Panc1 (cell line): Measurements from ENCODE around the gene RNF144B. TPM values are rescaled to one million over a fixed set of nuclear protein-coding genes. Genes with fewer than 3 reads are reported as not detected.
"Not testable (repeated sequence)": the region's sequence is repeated elsewhere in the genome, so short reads cannot be mapped to it uniquely, and the experiment has no call there.

Experiments used
- ATAC-seq: fragments of 200-7000 bp; cut with Tn5 transposase; 2 replicates; pipeline ENCODE4 v1.9.1; 2020; ENCODE audit warnings: mild to moderate bottlenecking, moderate library complexity
- BruUV-seq: library from RNA; stranded (reverse); fragments of 400-500 nt; replicated peaks from 2 replicates; lab custom pipeline; 2021; lab: Mats Ljungman, UMichigan
- CTCF ChIA-PET: fragments of 300-600 bp; sonication (Branson Sonifier 250); formaldehyde crosslinking; loops from one replicate; lab custom pipeline; 2022; ENCODE audit warnings: antibody characterized with exemption; lab: Charles Lee
- POLR2A ChIA-PET: fragments of 300-600 bp; sonication (Branson Sonifier 250); formaldehyde crosslinking; loops from one replicate; lab custom pipeline; 2022; ENCODE audit warnings: antibody characterized with exemption; lab: Charles Lee
- DNase-seq: peaks from one replicate; pipeline ENCODE4 v3.0.0-alpha.2; 2010; ENCODE audit warnings: low read depth, low spot score
- H3K27ac ChIP-seq: 2 replicates; pipeline ENCODE4 v1.5.1; 2011; ENCODE audit warnings: mild to moderate bottlenecking, low read length, inconsistent platforms
- H3K27me3 ChIP-seq: fragments of 200-500 bp; sonication (Bioruptor generic); 2 replicates; pipeline ENCODE4 v1.6.0; 2014; ENCODE audit warnings: low read length, inconsistent platforms; ENCODE audit not compliant: control insufficient read depth, insufficient read depth
- H3K36me3 ChIP-seq: fragments of 200-500 bp; sonication (Bioruptor generic); 2 replicates; pipeline ENCODE4 v1.5.1; 2014; ENCODE audit warnings: inconsistent platforms, mild to moderate bottlenecking, low read length, moderate library complexity; ENCODE audit not compliant: control insufficient read depth, insufficient read depth
- H3K4me1 ChIP-seq: 2 replicates; pipeline ENCODE4 v1.5.1; 2011; ENCODE audit warnings: inconsistent platforms, mild to moderate bottlenecking, low read length, moderate library complexity; ENCODE audit not compliant: control insufficient read depth, insufficient read depth
- H3K4me3 ChIP-seq, 2 experiments: 2 replicates each; pipeline ENCODE4 v1.5.1; 2011 to 2012; ENCODE audit warnings: low read depth in 2 of 2, low read length in 2 of 2, mild to moderate bottlenecking in 2 of 2, inconsistent platforms in 1 of 2, moderate library complexity in 1 of 2
- H3K9me3 ChIP-seq: fragments of 200-500 bp; sonication (Bioruptor generic); 2 replicates; pipeline ENCODE4 v1.5.1; 2014; ENCODE audit warnings: low read depth, mild to moderate bottlenecking, inconsistent platforms, low read length, moderate library complexity; ENCODE audit not compliant: control insufficient read depth, insufficient read depth
- POLR2AphosphoS5 ChIP-seq: IDR thresholded peaks from 2 replicates; pipeline ENCODE4 v1.6.1; 2012; ENCODE audit warnings: mild to moderate bottlenecking, low read depth, low read length, moderate library complexity
- REST ChIP-seq, 2 experiments: IDR thresholded peaks; 2 replicates each; pipeline ENCODE4 v1.6.1; 2011 to 2012; ENCODE audit warnings: low read depth in 2 of 2, control low read depth in 1 of 2, low read length in 1 of 2, mild to moderate bottlenecking in 1 of 2, moderate library complexity in 1 of 2; ENCODE audit not compliant: insufficient read depth in 1 of 2
- SIN3A ChIP-seq: IDR thresholded peaks from 2 replicates; pipeline ENCODE4 v1.6.1; 2012; ENCODE audit warnings: low read depth, mild to moderate bottlenecking, low read length, moderate library complexity, borderline replicate concordance; ENCODE audit not compliant: insufficient read depth
- TCF7L2 ChIP-seq: IDR thresholded peaks from 2 replicates; pipeline ENCODE4 v1.6.1; 2011; ENCODE audit warnings: mild to moderate bottlenecking, low read depth, low read length, inconsistent platforms
- in situ Hi-C: cut with HindIII; loops from 2 replicates; pipeline ENCODE4 v1.10.0; 2016; ENCODE audit warnings: low sequenced_read_pairs, low pct_unique_long_range_greater_than_20kb
- intact Hi-C: fragments of 100-400 bp; cut with micrococcal nuclease; formaldehyde crosslinking; loops from one replicate; pipeline ENCODE4 v1.10.0; 2022; ENCODE audit not compliant: unreplicated experiment
- total RNA-seq: library from RNA; stranded (reverse); gene quantifications from one replicate; pipeline ENCODE4 v1.2.1, GENCODE V29; 2021; ENCODE audit not compliant: unreplicated experiment
- TF ChIP-seq, protein P1 (sequence below): fragments of 450-650 bp; IDR thresholded peaks from 2 replicates; pipeline ENCODE4 v1.5.1; 2017; ENCODE audit warnings: mild to moderate bottlenecking

Gene RNF144B
- total RNA-seq, 1 experiment from 2014 or later: 5.6 TPM

GRCh38 chr6:18397701-18398100 lies 10.6 kb downstream of the RNF144B start:
- POLR2A ChIA-PET: no interaction called here
- no peaks in the 10 kb centered on the region; the same call in 1 of the 2 replicates for H3K36me3 ChIP-seq
- H3K9me3 ChIP-seq: no peaks in the 10 kb centered on the region
- no peaks in the 10 kb centered on the region; the same call in 1 of the 2 replicates for H3K27me3 ChIP-seq
- intact Hi-C loops: no loop called here
- no peak overlapping the region for H3K27ac ChIP-seq
- no peak overlapping the region for H3K4me3 ChIP-seq
- no TSS peak for BruUV-seq
- no peaks in the 10 kb centered on the region for H3K4me1 ChIP-seq
- no peak for TF ChIP-seq POLR2AphosphoS5
- TF ChIP-seq, protein P1, sequence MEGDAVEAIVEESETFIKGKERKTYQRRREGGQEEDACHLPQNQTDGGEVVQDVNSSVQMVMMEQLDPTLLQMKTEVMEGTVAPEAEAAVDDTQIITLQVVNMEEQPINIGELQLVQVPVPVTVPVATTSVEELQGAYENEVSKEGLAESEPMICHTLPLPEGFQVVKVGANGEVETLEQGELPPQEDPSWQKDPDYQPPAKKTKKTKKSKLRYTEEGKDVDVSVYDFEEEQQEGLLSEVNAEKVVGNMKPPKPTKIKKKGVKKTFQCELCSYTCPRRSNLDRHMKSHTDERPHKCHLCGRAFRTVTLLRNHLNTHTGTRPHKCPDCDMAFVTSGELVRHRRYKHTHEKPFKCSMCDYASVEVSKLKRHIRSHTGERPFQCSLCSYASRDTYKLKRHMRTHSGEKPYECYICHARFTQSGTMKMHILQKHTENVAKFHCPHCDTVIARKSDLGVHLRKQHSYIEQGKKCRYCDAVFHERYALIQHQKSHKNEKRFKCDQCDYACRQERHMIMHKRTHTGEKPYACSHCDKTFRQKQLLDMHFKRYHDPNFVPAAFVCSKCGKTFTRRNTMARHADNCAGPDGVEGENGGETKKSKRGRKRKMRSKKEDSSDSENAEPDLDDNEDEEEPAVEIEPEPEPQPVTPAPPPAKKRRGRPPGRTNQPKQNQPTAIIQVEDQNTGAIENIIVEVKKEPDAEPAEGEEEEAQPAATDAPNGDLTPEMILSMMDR: no peak
- TF ChIP-seq TCF7L2: no peak
- TF ChIP-seq REST (IDR thresholded peaks at IDR 0.05; ENCODE audit: insufficient read depth in 1 of 2, low read depth in 2 of 2, low read length in 1 of 2): no peak
- TF ChIP-seq SIN3A: no peak
- no peak for DNase-seq
- no peak for ATAC-seq
- in situ Hi-C loops: no loop called here
- CTCF ChIA-PET: no interaction called here

GRCh38 chr6:18398225-18398624 lies 11.1 kb downstream of the RNF144B start:
- intact Hi-C loops, H3K4me1 ChIP-seq, H3K27me3 ChIP-seq, DNase-seq, H3K36me3 ChIP-seq, in situ Hi-C loops, CTCF ChIA-PET, POLR2A ChIA-PET, ATAC-seq, BruUV-seq, H3K27ac ChIP-seq, H3K9me3 ChIP-seq, H3K4me3 ChIP-seq: not testable (repeated sequence)

DNA sequence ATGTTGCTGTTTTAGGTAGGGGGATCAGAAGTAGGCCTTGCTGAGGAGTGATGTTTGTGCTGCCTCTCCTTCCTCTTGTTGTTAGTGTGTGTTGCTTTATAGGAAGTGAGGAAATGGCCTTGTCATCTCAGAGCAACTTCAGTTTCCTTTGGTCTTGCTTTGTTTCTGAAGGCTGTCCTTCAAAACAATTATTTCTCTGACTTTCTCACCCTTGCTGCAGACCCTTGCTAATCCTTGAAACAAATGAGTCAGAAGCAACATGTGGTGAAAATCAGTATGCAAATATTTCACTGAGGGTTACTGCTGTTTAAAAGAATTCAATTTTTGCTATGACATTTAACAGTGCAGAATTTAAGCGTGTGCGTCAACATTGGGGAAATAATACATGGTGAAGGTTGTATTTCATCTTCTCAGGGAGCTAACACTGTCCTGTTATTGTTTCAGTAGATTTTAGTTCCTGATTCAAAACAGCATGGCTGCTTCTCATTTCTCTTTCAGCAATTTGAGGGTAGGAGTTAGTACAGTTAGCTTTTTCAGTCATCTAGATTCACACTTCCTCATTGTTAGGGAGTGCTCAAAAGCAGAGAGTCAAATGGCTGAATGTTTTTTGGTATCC lies 13.8 kb downstream of the RNF144B start:
- Histone ChIP-seq H3K27me3 (no peaks in the 10 kb centered on the region), H3K36me3 (no peaks in the 10 kb centered on the region; the same call in 1 of the 2 replicates), H3K27ac (no peak overlapping the region), H3K4me1 (no peaks in the 10 kb centered on the region), H3K9me3 (no peaks in the 10 kb centered on the region), H3K4me3 (no peak overlapping the region)
- no peak for TF ChIP-seq TCF7L2
- TF ChIP-seq SIN3A: no peak
- no peak for TF ChIP-seq POLR2AphosphoS5
- TF ChIP-seq, protein P1: no peak
- no peak for TF ChIP-seq REST (IDR thresholded peaks at IDR 0.05; ENCODE audit: insufficient read depth in 1 of 2, low read depth in 2 of 2, low read length in 1 of 2)
- POLR2A ChIA-PET: no interaction called here
- ATAC-seq (no peak), DNase-seq (no peak)
- in situ Hi-C loops: no loop called here
- CTCF ChIA-PET: no interaction called here
- no TSS peak for BruUV-seq
- intact Hi-C loops: no loop called here
